Measurements from ENCODE around the gene P2RX5.

GRCh38 chr17:3667366-3668278 lies 28.3 kb downstream of the P2RX5 start:
- TF ChIP-seq CTCF (IDR thresholded peaks at IDR 0.05 in 8 of 11, conservative IDR thresholded peaks at IDR 0.05 in 3 of 11) (no peak), POLR2AphosphoS5 (IDR thresholded peaks at IDR 0.05) (no peak)

Data from spleen (tissue), 7 donors.